HG03520 (cell line): ENCODE data around the gene G2E3.

Source experiments
- ATAC-seq: cut with Tn5 transposase; IDR thresholded peaks from one replicate; pipeline ENCODE4 v1.9.1; 2021; ENCODE audit warnings: mild to moderate bottlenecking, moderate library complexity; ENCODE audit not compliant: unreplicated experiment

G2E3 gene

GRCh38 chr14:30648471-30648870 is 89.5 kb downstream of the G2E3 start:
- no peak for ATAC-seq

- ATAC-seq = no peak
Observed at GRCh38 chr14:30651937-30652336, 93.0 kb downstream of the G2E3 start.

GRCh38 chr14:30655124-30655523 is 96.2 kb downstream of the G2E3 start:
- no peak for ATAC-seq

GRCh38 chr14:30655658-30656057 is 96.7 kb downstream of the G2E3 start:
- ATAC-seq = no peak

GRCh38 chr14:30656190-30656632 is 97.3 kb downstream of the G2E3 start:
- no peak for ATAC-seq

- no peak for ATAC-seq
Observed at GRCh38 chr14:30657050-30657449, 98.1 kb downstream of the G2E3 start.

- ATAC-seq = no peak
Observed at GRCh38 chr14:30657606-30658163, 98.7 kb downstream of the G2E3 start.

- no peak for ATAC-seq
Observed at GRCh38 chr14:30658645-30659044, 99.7 kb downstream of the G2E3 start.

- no peak for ATAC-seq
Observed at GRCh38 chr14:30669594-30669993, 110.6 kb downstream of the G2E3 start.
